ENCODE measurements around the gene UVSSA.
A peak's percentile ranks its signal among the peaks of the same experiment; 100 is the strongest.
"Not testable (repeated sequence)": the region's sequence is repeated elsewhere in the genome, so short reads cannot be mapped to it uniquely, and the experiment has no call there.

Gene UVSSA

DNA sequence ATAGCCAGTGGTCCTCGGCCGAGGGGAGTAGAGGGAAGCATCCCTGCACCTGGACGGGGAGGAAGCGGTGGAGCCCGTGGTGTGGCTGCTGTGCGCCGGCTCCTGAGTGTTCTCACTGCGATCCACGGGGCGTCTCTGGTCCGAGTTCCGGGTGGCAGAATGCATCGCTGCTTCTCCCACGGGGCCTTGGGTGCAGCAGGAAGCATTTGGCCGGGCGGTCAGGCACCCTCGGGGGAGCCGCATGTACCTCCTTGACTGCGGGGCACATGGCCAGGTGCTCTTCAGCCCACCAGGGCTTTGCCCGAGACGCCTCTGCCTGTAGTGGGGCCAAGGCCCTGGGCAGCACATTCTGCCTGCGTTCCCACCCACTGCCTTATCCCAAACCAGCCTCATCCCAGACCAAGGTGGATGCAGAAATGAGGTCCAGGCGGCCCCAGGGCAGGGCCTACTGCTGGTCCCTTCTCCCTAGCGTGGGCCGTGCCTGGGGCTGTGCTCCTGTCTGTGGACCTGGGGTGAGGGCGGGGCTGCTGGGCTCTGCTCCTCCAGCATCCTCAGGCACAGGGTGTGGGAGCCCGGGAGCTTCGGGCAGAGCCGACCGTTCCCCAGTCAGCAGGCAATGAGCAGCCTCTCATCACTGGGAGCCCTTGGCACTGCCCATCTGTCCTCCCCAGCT, 31.7 kb downstream of the UVSSA start:
- no peak for DNase-seq

GRCh38 chr4:1379351-1379781, 32.4 kb downstream of the UVSSA start:
- no peak for DNase-seq

DNA sequence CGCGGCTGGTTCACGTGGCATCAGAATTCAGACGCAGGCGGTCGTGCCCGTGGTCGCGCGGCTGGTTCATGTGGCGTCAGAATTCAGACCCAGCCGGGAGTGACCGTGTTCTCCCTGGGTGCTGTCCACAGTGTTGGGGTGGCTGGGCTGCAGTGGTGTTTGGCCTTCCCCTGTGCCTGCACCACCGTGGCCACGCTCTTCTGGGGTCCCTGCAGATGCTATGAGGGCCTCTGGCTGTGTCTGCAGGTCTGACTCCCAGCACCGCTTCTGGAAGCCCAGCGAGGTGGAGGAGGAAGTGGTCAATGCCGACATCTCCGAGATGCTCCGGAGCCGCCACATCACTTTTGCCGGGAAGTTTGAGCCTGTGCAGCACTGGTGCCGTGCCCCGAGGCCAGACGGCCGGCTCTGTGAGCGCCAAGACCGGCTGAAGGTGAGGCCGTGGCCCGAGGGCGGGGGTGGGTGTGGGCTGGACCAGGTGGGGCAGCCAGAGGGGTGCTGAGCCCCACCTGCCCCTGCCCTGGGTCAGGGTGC, 32.9 kb downstream of the UVSSA start:
- DNase-seq, result no peak

DNA sequence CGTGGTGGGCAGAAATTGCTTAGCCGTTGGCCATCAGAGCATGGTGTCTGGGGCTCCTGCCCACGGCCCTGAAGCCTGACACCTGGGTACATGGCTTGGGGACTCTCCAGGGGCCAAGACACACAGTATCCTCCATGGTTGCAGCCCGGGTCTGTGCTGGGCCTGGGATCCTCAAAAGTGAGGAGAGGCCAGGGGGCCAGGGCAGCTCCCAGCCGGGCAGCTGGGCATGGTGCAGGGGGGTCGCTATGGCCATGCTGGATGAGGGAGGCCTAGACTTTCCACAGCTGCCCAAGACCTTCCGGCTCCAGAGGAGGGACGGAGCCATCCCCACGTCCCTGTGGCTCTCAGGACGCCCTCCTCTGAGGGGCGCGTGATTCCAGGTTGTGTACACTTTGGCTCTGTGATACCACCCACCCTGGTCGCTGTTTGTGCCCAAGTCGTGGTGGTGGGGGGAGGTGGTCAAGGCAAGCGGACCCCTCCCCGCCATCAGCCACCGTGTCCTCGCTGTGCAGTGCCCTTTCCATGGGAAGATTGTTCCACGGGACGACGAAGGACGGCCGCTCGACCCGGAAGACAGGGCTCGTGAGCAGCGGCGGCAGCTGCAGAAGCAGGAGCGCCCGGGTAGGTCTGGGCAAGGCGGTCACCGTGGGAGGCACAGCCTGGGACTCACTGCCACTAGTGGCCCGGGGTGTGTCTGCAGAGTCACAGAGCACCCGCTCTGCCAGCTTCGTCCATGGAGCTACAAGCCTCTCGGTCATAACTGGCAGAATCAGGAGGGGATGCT, 33.6 kb downstream of the UVSSA start:
- no peak for DNase-seq

- no peak for DNase-seq
Observed at GRCh38 chr4:1381181-1381621, 34.2 kb downstream of the UVSSA start.

DNA sequence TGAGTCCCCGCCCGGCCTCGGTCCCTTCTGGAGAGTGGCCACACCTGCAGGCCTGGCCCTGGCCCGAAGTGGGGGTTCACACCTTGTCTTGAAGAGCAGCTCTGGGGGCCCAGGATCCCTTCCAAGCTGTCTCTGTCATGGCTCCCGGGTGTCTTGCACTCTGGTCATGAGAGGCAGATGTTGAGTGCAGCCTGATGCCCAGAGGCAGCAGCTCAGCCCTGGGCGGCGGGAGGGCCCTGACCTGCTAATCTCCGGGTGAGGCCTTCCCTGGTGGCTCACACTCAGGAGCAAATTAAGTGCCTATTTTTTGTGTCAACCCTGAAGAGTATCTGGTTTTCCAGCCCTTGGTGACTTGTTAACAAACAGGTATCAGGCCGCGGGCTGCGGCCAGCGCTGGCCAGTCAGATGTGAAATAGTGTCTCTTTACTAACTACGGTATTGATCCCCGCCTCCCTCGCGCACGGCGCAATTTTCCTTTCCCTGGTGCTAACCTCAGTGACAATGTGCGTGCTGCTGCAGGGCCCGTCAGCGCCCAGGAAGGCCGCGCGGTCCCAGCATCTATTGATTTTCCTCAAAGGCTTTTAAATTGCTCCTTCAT, 35.0 kb downstream of the UVSSA start:
- DNase-seq, result peak; percentile 69

DNA sequence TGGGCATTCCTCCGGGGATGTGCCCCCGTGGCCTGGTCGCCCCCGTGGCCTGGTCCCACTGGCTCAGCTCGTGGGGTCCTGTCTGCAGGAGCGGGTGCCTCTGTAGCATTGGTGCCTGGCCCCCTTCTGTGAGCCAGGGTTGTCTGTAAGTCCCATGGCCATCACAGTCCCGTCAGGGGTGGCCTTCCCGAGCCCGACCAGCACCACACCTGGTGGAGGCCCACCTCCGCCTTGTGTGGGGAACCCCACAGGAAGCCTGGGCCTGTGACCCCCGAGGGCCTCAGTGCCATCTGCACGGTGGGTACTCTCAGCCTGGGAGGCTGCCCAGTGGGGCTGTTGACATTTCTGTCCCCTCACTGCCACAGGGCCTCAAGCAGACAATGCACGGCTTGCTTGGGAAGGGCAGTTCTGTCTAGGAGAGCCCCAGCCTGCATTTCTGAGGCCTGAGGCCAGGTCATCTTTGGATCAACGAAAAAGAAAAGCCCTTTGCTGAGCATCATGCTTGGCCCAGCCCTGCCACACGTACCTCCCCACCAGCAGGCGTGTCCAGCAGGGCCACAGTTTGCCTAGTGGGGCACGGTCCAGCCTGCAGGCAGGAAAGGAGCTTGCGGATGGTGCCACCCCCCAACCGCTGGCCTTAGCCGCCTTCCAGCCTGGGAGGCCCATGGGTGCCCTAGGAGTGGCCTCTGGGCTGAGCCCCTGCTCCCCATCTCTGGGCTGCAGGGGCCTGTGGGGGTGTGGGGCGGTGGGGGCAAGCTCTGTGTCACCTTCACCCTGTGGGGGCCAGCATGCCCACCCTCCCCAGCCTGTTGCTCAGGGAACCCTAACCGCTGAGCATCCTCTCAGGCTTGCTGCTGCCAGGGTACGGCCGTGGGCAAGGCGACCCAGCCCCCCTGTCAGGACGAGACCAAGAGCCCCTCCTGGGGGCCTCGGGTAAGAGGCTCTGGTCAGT, 36.0 kb downstream of the UVSSA start:
- no peak for DNase-seq

DNA sequence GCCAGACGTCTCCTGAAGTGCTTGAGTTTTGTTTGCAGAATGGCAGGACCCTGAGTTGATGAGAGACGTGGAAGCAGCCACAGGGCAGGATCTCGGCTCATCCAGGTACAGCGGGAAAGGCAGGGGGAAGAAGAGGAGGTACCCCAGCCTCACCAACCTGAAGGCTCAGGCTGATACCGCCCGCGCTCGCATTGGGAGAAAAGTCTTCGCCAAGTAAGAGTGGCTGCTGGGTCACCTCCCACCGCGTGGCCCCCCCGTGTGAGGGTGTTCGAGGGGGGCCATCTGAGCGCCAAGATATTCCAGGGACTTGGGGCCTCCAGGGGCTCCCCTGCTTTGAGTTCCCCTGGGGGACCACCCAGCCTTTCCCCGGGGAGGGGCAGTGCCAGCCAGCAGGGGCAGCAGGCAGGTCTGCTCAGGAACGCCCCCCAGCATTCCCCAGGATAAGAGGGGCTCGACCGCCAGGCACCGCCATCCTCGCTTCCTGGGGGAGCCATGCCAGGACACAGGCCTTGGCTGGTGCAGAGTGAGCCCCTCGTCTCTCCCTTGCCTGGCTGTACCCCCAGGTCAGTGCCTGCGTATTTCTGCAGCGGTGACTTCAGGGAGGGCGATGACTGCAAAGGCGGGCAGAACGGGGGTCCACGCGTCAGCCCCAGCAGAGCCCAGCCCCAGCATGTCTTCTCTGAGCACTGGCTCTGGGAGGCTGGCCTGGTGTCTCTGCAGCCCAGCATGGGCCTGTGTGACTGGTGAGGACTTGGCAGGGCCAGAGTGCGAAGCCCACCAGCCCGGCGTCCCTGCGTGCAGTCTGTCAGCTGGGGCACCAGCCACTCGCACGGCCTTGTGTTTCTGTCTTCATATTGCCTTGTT, 37.0 kb downstream of the UVSSA start:
- DNase-seq, result no peak

DNA sequence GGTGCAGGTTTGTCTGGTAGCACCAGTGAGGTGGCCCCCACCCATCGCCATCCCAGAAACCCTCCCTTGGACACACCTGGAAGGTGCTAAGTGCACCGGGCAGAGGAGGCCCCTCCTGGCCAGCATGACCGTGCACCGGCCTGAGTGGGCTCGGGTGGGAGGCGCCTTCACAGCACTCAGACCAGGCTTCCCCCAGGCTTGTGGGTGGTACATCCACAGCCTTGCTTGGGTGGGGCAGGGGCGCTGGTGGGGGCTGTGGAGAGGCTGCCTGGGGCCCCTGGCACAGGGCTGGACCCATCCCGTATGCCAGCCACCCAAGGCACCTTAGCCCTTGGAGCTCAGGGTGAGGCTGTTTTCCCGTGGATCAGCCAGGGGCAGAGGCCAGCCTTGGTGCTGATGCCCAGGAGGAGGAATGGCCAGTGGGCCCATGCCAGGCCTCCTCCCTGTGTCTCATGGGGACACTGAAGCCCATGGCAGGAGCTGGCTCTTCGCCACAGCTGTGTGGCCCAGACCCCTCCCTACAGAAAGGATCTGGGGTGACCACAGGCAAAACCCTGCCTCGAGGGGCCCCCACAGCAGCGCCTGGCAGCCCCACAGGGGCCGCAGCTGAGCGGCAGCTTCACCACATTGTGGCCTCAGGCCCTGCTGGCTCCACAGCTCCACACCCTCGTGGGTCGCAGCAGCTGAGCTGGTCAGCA, 37.8 kb downstream of the UVSSA start:
- DNase-seq, result no peak

DNA sequence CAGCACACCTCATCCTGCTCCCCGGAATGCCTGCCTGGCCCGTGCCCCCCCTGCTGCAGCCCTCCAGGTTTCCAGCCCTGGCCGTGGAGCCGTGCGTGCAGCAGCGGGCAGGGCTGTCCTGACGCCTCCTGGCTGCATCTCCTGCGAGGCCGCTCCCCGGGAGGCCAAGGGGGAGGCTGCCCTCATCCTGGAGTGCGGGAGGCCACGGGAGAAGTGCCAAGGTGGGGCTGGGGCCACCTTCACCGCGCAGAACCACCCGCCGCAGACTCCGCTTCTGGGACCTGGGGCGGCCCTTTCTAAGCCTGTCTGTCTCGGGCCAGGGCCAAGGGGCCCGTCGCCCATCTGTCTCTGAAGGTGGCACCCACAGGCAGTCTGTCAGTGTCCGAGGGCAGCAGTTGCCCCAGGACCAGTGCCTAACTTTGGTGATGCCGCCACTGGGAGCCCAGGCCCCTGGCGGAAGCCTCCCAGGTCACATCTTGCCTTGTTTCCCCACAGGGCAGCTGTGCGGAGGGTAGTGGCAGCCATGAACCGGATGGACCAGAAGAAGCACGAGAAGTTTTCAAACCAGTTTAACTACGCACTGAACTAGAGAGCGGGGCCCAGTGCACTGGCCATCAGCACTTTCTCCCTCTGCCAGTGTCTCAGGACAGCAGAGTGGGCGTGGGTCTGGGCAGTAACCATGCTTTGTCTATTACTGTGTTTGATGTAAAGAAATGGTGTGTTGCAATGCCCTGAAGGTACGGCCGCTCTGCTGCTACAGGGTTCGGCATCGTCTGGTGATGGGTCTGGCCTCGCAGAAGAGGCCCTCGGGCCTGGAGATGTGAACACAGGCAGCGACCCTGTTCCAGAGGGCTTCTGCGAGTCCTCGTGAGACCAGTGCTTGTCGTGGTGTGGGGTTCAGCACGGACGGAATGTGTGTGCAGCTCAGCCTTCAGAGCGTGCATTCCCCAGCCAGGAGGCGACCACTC, 38.6 kb downstream of the UVSSA start:
- no peak for DNase-seq

- DNase-seq, result not testable (repeated sequence)
Observed at GRCh38 chr4:1393363-1393762, 46.4 kb downstream of the UVSSA start.

GRCh38 chr4:1393866-1394265, 46.9 kb downstream of the UVSSA start:
- DNase-seq, result no peak

- not testable (repeated sequence) for DNase-seq
Observed at GRCh38 chr4:1394554-1395388, 47.8 kb downstream of the UVSSA start.

GRCh38 chr4:1395389-1395820, 48.4 kb downstream of the UVSSA start:
- DNase-seq, result not testable (repeated sequence)

DNA sequence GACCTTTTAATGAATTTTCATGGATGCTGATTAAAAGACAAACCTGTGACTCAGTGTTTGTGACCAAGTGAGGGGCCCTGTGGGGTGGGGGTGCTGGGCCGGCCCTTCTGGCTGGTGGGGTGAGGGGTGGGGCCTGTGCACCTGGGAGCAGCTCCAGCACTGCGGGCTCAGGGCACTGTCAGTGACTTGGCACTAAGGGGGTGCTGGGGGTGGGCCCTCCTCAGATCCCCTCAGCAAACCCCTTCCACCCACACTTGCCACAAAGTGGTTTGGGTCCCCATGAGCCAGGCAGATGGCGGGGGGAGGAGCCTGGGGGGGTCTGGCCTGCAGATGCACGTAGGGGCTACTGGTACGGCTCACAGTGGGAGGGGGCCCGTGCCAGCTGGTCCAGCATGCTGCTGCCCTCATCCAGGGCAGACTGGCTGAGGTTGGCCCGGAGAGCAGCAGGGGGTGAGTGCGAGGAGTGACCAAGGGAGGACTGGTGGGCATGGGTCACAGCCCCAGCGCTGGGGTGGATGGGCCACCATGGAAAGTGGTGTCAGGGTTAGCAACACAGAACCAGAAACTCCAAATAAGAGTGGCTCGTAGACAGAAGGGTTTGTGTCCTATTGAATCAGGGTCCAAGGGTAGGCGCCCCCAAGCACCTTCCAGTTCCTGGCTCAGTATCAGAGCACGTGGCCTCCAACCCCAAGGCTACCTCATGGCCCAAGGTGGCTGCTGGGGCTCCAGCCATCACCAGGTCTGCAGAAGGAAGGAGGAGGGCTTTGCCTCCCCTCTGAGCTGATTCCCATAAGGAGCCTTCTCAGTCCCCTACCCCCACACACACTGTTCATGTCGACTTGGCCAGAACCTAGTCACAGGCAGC, 49.2 kb downstream of the UVSSA start:
- no peak for DNase-seq

GRCh38 chr4:1396806-1397455, 49.9 kb downstream of the UVSSA start:
- no peak for DNase-seq
